GM18873 (cell line): ENCODE results near the gene CACNG1.

Source experiments
- ATAC-seq: cut with Tn5 transposase; IDR thresholded peaks from one replicate; pipeline ENCODE4 v1.9.1; 2021; ENCODE audit warnings: mild to moderate bottlenecking, moderate library complexity, moderate number of reproducible peaks; ENCODE audit not compliant: unreplicated experiment, low FRiP score

CACNG1 gene, protein sequence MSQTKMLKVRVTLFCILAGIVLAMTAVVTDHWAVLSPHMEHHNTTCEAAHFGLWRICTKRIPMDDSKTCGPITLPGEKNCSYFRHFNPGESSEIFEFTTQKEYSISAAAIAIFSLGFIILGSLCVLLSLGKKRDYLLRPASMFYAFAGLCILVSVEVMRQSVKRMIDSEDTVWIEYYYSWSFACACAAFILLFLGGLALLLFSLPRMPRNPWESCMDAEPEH

DNA sequence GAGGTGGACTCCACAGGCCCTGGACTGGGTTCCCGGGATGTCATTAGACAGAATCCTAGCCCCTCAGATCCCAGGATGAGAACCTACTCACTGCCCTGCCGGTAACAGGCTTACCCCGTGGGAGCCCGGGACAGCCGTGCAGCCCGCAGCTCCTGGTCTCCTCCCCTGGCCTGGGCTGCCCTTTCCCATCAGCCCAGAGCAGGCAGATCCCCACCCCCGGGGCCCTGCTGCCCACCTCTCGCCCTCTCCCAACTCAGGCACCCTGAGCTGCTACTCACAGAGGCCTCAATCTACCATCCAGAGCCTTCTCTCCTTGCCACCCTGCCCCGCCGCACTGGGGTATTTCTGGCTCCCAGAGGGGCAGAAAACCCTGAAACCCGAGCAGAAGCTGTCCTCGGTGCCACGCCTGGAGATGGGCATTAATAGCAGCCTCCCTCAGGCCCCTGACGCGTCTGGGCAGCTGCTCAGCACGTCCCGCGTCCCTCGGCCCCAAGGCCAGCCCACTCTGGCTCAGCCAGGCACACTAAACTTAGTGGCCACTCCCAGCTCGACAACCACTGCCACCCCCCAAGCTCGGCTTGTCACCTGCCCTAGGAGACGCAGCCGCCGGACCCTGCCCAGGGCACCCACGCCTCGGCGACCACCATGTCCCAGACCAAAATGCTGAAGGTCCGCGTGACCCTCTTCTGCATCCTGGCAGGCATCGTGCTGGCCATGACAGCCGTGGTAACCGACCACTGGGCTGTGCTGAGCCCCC is at the start of gene CACNG1:
Gene CACNG1, plus strand, starts transcription at position 539 of the 757 bp plus-strand sequence. Its CDS starts 107 bp downstream, at position 646.
- ATAC-seq, result no peak

- ATAC-seq, result no peak
Observed at GRCh38 chr17:66994930-66995535, 49.3 kb upstream of the CACNG1 start.

DNA sequence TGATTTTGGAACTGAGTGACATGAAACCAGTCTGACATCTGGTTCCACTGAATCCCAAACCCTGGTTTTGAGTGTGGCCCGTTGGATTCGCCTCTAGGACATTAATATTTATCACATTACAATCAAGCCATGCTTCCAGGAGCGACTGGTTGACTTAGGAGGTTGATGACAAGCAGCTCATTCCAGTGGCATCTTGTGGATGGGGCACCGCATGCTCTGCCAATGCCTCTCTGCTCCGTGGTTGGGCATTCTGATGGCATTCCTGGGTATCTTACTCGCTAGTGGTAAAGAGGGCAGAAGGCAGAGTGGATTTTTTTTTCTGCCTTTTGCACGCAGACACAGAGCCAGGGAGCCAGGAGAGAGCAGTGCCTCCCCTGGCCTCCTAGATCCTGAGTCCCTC is 48.4 kb upstream of the CACNG1 start:
- ATAC-seq, result no peak

DNA sequence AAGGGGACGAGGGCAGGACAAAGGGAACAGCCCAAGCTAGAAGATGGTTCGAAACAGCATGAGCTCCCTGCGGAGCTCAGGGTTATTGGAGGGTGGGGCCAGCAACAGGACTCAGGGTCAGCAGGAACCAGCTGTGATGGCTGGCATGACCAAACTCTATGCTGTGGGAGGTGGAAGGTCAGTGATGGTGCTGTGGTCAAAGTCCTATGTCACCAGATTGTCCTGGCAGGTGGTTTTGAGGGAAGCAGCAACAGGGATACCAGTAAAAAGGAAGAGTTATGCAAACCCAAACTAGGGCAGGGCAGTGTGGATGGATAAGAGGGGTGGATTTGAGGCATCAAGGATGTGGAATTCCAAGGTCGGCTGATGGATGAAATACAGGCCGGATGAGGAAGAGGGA is 47.4 kb upstream of the CACNG1 start:
- ATAC-seq, result no peak

GRCh38 chr17:67003231-67003630 is 41.1 kb upstream of the CACNG1 start:
- no peak for ATAC-seq

- no peak for ATAC-seq
Observed at GRCh38 chr17:67004181-67004580, 40.2 kb upstream of the CACNG1 start.

DNA sequence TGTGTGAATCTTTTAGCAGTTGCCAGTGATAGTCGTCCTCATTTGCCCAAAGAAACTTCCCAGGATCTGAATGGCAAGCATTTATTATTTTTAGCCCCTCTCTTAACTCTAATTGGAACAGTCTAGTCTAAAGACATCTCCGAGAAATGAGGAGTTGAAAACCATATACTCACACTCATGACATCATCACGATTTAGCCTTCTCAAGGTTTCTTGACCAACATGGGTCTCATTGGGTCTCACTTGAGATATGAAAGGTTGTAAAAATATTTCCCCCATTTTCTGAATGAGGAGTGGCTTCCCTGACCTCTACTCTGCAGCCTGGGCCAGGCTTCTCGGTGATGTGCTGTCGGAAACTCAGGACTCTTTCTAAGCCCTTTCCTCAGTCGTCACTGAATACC is 37.1 kb upstream of the CACNG1 start:
- no peak for ATAC-seq

DNA sequence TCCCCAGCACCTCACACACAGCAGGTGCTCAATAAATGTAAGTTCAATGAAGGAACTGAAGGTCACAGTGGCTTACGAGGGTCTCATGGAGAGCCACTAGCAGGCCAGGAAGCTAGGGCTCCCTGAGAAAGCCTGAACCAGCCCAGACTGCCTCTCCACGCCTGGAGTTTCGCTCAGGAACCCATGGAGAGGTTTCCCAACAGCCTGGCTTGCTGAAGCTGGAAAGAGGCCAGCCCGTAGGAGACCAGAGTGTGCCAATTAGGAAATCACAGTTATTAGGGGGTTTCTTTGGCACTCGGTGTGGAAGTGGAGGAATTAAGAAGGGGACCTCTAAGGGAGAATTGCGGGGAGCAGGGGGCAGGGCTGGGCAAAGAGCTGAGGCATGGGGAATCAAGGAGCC is 36.3 kb upstream of the CACNG1 start:
- no peak for ATAC-seq

DNA sequence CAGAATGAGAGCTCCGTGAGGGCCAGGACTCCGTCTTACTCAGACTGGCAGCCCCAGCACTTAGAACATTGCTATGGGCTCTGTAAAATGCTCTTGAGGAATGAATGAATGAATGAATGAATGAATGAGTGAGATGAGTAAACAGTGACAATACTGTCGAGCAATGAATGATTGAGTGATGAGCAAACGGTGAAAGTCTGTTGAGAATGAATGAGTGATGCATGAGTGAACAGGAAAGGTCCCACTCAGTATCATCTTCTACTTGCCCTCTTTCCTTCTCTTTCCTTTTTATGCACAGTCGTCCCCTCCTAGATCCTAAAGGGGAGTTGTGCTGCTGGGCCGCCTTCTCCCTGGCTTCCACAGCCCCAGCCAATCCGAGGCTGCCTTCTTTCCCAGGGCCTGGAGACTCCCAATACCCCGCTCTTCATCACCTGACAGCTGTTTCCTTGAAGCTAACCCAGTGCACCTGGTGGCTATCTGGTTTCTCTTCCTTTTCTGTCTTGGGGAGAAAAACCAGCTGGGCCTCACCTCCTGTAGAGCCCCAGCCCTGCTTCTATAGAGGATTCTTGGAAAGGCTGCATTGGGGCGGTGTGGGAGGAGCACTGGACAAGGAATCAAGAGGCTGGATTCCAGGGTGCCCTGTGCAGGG is 32.7 kb upstream of the CACNG1 start:
- no peak for ATAC-seq

GRCh38 chr17:67013891-67014290 is 30.5 kb upstream of the CACNG1 start:
- no peak for ATAC-seq

DNA sequence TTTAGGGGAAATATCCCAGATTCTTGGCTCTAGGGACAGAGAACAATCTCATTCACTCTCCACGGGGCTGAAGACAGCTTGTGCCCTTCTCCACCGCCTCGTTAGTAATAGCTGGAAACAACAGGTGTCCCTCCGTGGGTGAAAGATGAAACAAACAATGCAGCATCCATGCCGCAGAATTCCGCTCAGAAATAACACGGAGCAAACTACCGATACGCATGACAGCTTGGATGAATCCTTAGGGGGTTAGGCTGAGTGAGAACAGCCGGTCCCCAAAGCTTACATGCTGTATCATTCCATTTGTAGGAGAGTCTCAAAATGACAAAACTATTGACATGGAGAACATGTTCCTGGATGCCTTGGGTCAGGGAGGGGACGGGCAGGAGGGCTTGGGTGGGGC is 29.4 kb upstream of the CACNG1 start:
- ATAC-seq, result no peak

DNA sequence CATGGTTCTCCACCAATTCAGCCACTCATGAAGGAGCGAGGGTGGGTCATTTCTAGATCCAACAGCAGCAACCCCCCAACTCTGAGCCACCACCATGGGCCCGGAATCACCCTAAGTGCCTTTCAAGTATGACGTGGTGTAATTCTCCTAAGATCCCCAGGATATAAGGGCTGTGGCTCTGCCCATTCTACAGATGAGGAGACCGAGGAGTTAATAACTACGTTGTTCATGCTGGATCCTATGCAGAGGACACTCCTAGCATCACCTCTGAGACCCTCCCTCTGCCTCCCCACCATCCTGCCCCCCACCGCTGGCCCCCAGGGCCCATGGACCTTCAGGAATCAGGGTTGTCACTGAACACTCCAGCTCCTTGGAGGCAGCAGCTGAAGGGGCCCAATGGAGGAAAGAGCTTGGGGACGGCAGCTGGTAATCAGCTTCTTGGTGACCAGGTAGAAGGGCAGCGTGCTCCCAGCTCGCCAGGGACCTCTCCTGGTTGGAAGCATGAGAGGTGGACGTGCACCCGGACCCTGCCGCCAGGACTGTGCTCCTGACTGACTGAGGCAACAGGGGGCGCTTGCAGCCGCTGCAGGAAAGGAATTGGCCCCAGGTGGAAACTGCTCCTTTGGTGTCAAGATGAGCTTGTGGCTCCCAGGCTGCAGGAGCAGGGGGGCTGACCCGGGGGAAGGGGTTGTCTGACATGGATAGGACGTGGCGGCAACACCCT is 28.2 kb upstream of the CACNG1 start:
- no peak for ATAC-seq

DNA sequence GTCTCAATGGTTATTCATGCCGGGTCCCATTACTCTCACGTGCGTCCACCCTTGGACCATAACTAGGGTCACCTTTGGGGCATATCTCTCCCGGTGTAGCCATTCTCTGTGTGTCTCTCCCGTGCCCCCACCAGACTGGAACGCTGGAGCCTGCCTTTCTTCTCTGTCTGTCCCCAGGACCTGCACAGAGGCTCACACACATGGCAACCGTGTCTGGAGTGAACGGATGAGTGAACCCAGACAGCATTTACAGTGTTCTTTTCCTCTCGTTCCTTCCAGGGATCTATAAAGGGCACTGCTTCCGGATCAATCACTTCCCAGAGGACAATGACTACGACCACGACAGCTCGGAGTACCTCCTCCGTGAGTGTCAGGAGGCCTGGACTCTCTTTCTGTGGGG is 26.4 kb upstream of the CACNG1 start:
- no peak for ATAC-seq

DNA sequence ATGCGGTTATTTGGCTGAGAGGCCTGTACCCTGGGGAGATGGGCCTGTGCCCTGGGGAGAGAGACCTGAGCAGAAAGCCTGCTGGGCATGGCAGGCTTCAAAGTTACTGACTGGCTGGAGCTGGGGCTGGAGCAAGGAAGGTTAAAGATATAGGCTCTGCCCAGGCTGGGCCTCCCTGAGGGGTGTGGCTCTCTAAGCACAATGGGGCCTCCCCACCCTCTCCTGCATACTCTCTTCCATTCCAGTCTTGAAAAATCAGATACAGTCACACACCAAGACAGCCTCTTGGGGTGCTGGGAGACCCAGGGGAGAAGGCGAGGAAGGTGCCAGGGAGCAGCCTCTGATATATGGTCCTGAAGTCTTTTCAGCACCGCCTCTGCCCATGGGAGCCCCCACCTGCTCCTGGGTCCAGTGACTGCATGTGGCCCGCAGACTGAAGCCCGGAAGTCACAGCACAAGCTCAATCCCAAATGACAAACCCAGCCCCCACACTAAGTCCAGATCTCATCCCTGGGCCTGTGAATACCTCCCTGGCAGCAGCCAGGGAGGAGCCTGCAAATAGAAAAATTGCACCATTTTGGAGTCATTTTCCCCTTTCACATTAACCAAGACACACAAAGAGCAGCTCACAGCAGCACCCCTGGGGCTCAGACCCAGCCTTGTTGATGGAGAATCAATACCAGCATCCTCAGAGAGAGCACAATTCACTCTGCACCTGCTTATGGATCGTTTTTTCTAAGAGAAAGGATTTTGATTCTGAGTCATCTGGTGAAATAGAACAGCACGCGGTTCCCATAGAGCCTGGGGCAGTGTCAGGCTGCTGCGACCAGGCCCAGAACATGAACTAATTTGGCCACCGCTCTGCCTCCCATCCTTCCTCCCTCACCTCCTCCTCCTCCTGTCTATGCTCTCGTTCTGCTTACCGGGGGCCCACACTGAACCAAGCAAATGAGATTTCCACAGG is 25.6 kb upstream of the CACNG1 start:
- ATAC-seq, result no peak

DNA sequence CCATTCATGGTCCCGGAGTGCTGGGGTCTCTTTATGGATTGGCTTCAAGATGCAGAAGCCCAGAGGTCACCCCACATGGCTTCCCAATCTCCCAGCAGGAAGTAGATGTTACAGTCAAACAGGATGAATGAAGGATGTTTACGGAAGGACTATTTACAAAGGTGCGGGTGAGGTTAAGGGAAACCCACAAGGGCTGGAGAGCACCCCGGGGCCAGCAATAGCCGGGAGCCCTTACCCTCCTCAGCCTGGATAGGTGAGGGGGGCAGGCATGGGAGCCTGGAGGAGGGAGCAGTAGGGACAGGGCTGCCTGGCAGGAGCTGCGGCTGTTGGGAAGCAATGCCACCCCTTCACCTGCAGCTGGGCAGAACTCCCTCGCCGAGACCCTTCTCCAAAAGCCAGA is 24.5 kb upstream of the CACNG1 start:
- no peak for ATAC-seq

- ATAC-seq, result no peak
Observed at GRCh38 chr17:67020293-67020766, 24.0 kb upstream of the CACNG1 start.

DNA sequence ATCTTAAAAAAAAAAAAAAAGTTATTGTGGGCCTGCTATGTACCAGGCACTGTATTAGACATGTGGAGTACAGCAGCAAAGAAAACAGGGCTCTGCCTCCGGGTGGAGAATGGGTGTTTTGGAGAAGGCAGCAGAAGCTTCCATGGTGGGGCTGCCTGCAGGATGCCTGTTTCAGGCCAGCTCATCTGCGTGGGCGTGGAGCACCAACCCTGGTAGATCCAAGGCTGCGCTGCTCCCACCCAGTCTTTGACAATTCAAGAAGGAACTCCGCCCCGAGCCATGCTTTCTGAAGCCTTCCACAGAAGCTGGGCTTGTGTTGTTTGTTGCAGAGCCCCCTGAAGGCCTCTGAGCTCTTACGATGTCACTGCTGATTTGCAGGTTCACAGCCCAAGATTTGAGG is 23.2 kb upstream of the CACNG1 start:
- ATAC-seq, result no peak

DNA sequence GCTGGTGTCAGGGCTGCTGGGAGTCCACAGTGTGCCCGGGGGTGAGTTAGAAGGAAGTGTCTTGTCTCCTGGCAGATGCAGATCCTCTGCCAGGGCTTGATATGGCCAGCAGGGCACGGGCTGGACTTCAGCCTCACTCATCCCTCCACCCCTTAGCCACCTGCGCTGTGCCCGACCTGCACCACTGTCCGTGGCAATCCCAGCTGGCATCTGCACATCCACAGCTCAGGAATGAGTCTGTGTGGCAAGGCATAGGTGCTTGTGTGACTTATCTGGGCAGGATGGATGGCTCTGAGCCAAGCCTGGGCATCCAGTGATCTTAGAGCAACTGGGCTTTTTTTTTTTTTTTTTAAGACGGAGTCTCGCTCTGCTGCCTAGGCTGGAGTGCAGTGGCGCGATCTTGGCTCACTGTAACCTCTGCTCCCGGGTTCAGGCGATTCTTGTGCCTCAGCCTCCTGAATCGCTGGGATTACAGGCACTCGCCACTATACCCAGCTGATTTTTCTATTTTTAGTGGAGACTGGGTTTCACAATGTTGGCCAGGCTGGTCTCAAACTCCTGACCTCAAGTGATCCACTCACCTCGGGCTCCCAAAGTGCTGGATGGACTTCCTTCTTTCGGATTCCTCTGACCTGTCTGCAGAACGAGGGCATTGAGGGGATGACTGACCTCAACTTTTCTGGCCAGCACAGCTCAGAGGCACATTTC is 22.5 kb upstream of the CACNG1 start:
- no peak for ATAC-seq

GRCh38 chr17:67022451-67022810 is 21.9 kb upstream of the CACNG1 start:
- ATAC-seq, result no peak
